ENCODE data around the gene CPA4.

Gene CPA4

GRCh38 chr7:130366564-130366963, 73.6 kb downstream of the CPA4 start:
- no peak for DNase-seq (ENCODE audit: low read depth)

GRCh38 chr7:130367088-130367755, 74.3 kb downstream of the CPA4 start:
- peak; percentile 10 for DNase-seq (ENCODE audit: low read depth)

- DNase-seq (ENCODE audit: low read depth) = no peak
Measured at GRCh38 chr7:130367836-130368746, 75.1 kb downstream of the CPA4 start.

- DNase-seq (ENCODE audit: low read depth) = no peak
Measured at GRCh38 chr7:130369110-130369711, 76.2 kb downstream of the CPA4 start.

GRCh38 chr7:130369831-130370550, 77.0 kb downstream of the CPA4 start:
- DNase-seq (ENCODE audit: low read depth) = no peak

GRCh38 chr7:130371046-130371445, 78.1 kb downstream of the CPA4 start:
- no peak for DNase-seq (ENCODE audit: low read depth)

- DNase-seq (ENCODE audit: low read depth) = no peak
Measured at GRCh38 chr7:130372402-130373165, 79.6 kb downstream of the CPA4 start.

Measured in stimulated activated CD4-positive, alpha-beta T cell treated with anti-CD3 and anti-CD28 coated beads, Interleukin-2, amount 100 ng/mL, for 4 hours (primary cell).